Activated gamma-delta T cell (primary cell): ENCODE measurements around the gene CD247.
"Not testable (repeated sequence)": the region's sequence is repeated elsewhere in the genome, so short reads cannot be mapped to it uniquely, and the experiment has no call there.

ENCODE experiments used
- DNase-seq: peaks from one replicate; lab custom pipeline; 2025; lab: John Stamatoyannopoulos, UW
- total RNA-seq, 2 donors: gene quantifications; one replicate each; lab custom pipeline; 2026; lab: John Stamatoyannopoulos, UW

Gene CD247
- total RNA-seq, result 428 to 434 reads per million in 2 donors

GRCh38 chr1:167518331-167518700 lies at the start of gene CD247:
Gene CD247, minus strand, starts transcription at chr1:167518529. Its CDS starts 64 bp downstream, at chr1:167518465.
- peak; percentile 11 for DNase-seq

- DNase-seq, result no peak
These were observed 49.3 kb upstream of the CD247 start for GRCh38 chr1:167567663-167568062.

- DNase-seq, result no peak
These were observed 48.4 kb upstream of the CD247 start for GRCh38 chr1:167566766-167567165.

GRCh38 chr1:167565922-167566321 lies 47.6 kb upstream of the CD247 start:
- DNase-seq, result no peak

GRCh38 chr1:167564612-167565270 lies 46.4 kb upstream of the CD247 start:
- DNase-seq, result no peak

GRCh38 chr1:167563579-167564246 lies 45.4 kb upstream of the CD247 start:
- DNase-seq, result no peak

- DNase-seq, result no peak
These were observed 44.4 kb upstream of the CD247 start for GRCh38 chr1:167562702-167563101.

- DNase-seq, result no peak
These were observed 43.4 kb upstream of the CD247 start for GRCh38 chr1:167561753-167562152.

- DNase-seq, result no peak
These were observed 37.8 kb upstream of the CD247 start for GRCh38 chr1:167555971-167556714.

- DNase-seq, result not testable (repeated sequence)
These were observed 36.7 kb upstream of the CD247 start for GRCh38 chr1:167555072-167555471.

- DNase-seq, result no peak
These were observed 35.9 kb upstream of the CD247 start for GRCh38 chr1:167554028-167554779.

- peak; percentile 82 for DNase-seq
These were observed 35.1 kb upstream of the CD247 start, which contains the start of gene CREG1 for GRCh38 chr1:167553136-167554027. Gene CREG1, minus strand, starts transcription at chr1:167553762.

GRCh38 chr1:167551362-167551761 lies 33.0 kb upstream of the CD247 start:
- no peak for DNase-seq

- no peak for DNase-seq
These were observed 30.0 kb upstream of the CD247 start for GRCh38 chr1:167548059-167548932.

GRCh38 chr1:167546935-167547334 lies 28.6 kb upstream of the CD247 start:
- DNase-seq, result no peak

GRCh38 chr1:167545349-167545748 lies 27.0 kb upstream of the CD247 start:
- DNase-seq, result no peak

- DNase-seq, result no peak
These were observed 26.2 kb upstream of the CD247 start for GRCh38 chr1:167544447-167545093.

GRCh38 chr1:167543199-167543990 lies 25.1 kb upstream of the CD247 start:
- DNase-seq, result no peak
